ENCODE measurements around the gene C16orf82.

GRCh38 chr16:27052007-27052406 lies 14.7 kb upstream of the C16orf82 start:
- TF ChIP-seq CTCF (IDR thresholded peaks at IDR 0.05) (no peak), ATF6 (CRISPR knock-in tag; IDR thresholded peaks at IDR 0.05) (no peak), USF1 (CRISPR knock-in tag; IDR thresholded peaks at IDR 0.05) (no peak), CREM (CRISPR knock-in tag; IDR thresholded peaks at IDR 0.05) (no peak), MAX (CRISPR knock-in tag; IDR thresholded peaks at IDR 0.05) (no peak), FOXP4 (CRISPR knock-in tag; IDR thresholded peaks at IDR 0.05) (no peak), ZNF263 (CRISPR knock-in tag; IDR thresholded peaks at IDR 0.05; ENCODE audit: low read depth) (no peak), ZNF121 (CRISPR knock-in tag; IDR thresholded peaks at IDR 0.05) (no peak)

Measured in WTC11 (cell line).